IMR-90 (cell line): ENCODE measurements around the gene LONP2. TPM values are rescaled to one million over a fixed set of nuclear protein-coding genes. Genes with fewer than 3 reads are reported as not detected.

Experiments used
- ATAC-seq: fragments of 200-7000 bp; cut with Tn5 transposase; 2 replicates; pipeline ENCODE4 v1.9.1; 2020; ENCODE audit warnings: low read depth, mild to moderate bottlenecking, moderate library complexity
- BruUV-seq: library from RNA; stranded (reverse); fragments of 400-500 nt; replicated peaks from 2 replicates; lab custom pipeline; 2021; lab: Mats Ljungman, UMichigan
- CTCF ChIA-PET: fragments of 300-600 bp; formaldehyde crosslinking; extraction: SDS; loops from one replicate; lab custom pipeline; 2021; ENCODE audit warnings: antibody characterized with exemption; lab: Yijun Ruan, JAX
- POLR2A ChIA-PET: fragments of 300-600 bp; sonication (Branson Sonifier 250); formaldehyde crosslinking; loops from one replicate; lab custom pipeline; 2022; ENCODE audit warnings: antibody characterized with exemption; ENCODE audit not compliant: unreplicated experiment; lab: Charles Lee
- DNase-seq: peaks from one replicate; pipeline ENCODE4 v3.0.0; 2013
- H2AFZ ChIP-seq: replicated peaks from 2 replicates; pipeline ENCODE3; 2013; ENCODE audit warnings: low read length, mild to moderate bottlenecking; ENCODE audit not compliant: poor library complexity
- H2AK5ac ChIP-seq: 2 replicates; pipeline ENCODE4 v1.6.1; 2013; ENCODE audit warnings: low read depth, low read length, inconsistent platforms
- H2AK9ac ChIP-seq: replicated peaks from 2 replicates; pipeline ENCODE3; 2013; ENCODE audit warnings: mild to moderate bottlenecking, low read depth, low read length, moderate library complexity; ENCODE audit not compliant: poor library complexity
- H2BK120ac ChIP-seq: 2 replicates; pipeline ENCODE4 v1.6.1; 2013; ENCODE audit warnings: low read depth, low read length, inconsistent platforms
- H2BK15ac ChIP-seq: 3 replicates; pipeline ENCODE4 v1.6.1; 2013; ENCODE audit warnings: low read depth, low read length, inconsistent platforms
- H2BK20ac ChIP-seq: 2 replicates; pipeline ENCODE4 v1.6.1; 2013; ENCODE audit warnings: low read depth, mild to moderate bottlenecking, inconsistent platforms, low read length, moderate library complexity
- H2BK5ac ChIP-seq: 2 replicates; pipeline ENCODE4 v1.6.1; 2013; ENCODE audit warnings: mild to moderate bottlenecking, low read depth, low read length, inconsistent platforms; ENCODE audit not compliant: poor library complexity, severe bottlenecking
- H3K14ac ChIP-seq: replicated peaks from 2 replicates; pipeline ENCODE4 v1.6.1; 2013; ENCODE audit warnings: low read depth, low read length, inconsistent platforms
- H3K18ac ChIP-seq: 2 replicates; pipeline ENCODE4 v1.6.1; 2013; ENCODE audit warnings: low read depth, low read length, control low read depth
- H3K23ac ChIP-seq: 2 replicates; pipeline ENCODE4 v1.6.1; 2013; ENCODE audit warnings: low read depth, low read length, inconsistent platforms
- H3K27ac ChIP-seq: 2 replicates; pipeline ENCODE4 v1.5.1; 2013; ENCODE audit warnings: mild to moderate bottlenecking, control low read depth, low read length; ENCODE audit not compliant: insufficient read depth
- H3K27me3 ChIP-seq: 2 replicates; pipeline ENCODE4 v1.6.1; 2013; ENCODE audit warnings: low read length; ENCODE audit not compliant: control insufficient read depth, insufficient read depth
- H3K36me3 ChIP-seq: 2 replicates; pipeline ENCODE4 v1.6.1; 2013; ENCODE audit warnings: low read length, mixed read lengths; ENCODE audit not compliant: control insufficient read depth, insufficient read depth
- H3K4ac ChIP-seq: 2 replicates; pipeline ENCODE4 v1.6.1; 2013; ENCODE audit warnings: low read depth, low read length, inconsistent platforms
- H3K4me1 ChIP-seq: 2 replicates; pipeline ENCODE4 v1.6.1; 2013; ENCODE audit warnings: low read length, mixed read lengths; ENCODE audit not compliant: control insufficient read depth, insufficient read depth
- H3K4me2 ChIP-seq: 2 replicates; pipeline ENCODE4 v1.6.1; 2013; ENCODE audit warnings: low read depth, mild to moderate bottlenecking, control low read depth, low read length, moderate library complexity
- H3K4me3 ChIP-seq: 2 replicates; pipeline ENCODE4 v1.5.1; 2013; ENCODE audit warnings: low read depth, mild to moderate bottlenecking, control low read depth, low read length, moderate library complexity; ENCODE audit not compliant: insufficient read depth
- H3K56ac ChIP-seq: 2 replicates; pipeline ENCODE4 v1.6.1; 2013; ENCODE audit warnings: low read length, inconsistent platforms; ENCODE audit not compliant: insufficient read depth; ENCODE audit errors: extremely low read depth
- H3K79me1 ChIP-seq, 2 experiments: 2 replicates each; pipeline ENCODE4 v1.6.1; 2013; ENCODE audit warnings: low read length in 2 of 2, inconsistent platforms in 1 of 2, low read depth in 1 of 2
- H3K9ac ChIP-seq: 2 replicates; pipeline ENCODE4 v1.6.1; 2013; ENCODE audit warnings: low read depth, low read length, control low read depth
- H3K9me1 ChIP-seq: 2 replicates; pipeline ENCODE4 v1.6.1; 2013; ENCODE audit warnings: low read length, inconsistent platforms; ENCODE audit not compliant: insufficient read depth
- H3K9me3 ChIP-seq: 2 replicates; pipeline ENCODE4 v1.6.1; 2013; ENCODE audit warnings: low read length; ENCODE audit not compliant: control insufficient read depth, insufficient read depth
- H4K20me1 ChIP-seq: 2 replicates; pipeline ENCODE4 v1.6.1; 2013; ENCODE audit warnings: low read length, inconsistent platforms; ENCODE audit not compliant: insufficient read depth
- H4K5ac ChIP-seq: 2 replicates; pipeline ENCODE4 v1.6.1; 2013; ENCODE audit warnings: mild to moderate bottlenecking, low read depth, low read length, control low read depth
- H4K8ac ChIP-seq, 2 experiments: 2 replicates each; pipeline ENCODE4 v1.6.1; 2013; ENCODE audit warnings: low read depth in 2 of 2, low read length in 2 of 2, control low read depth in 1 of 2, inconsistent platforms in 1 of 2
- H4K91ac ChIP-seq: 2 replicates; pipeline ENCODE4 v1.6.1; 2013; ENCODE audit warnings: low read depth, low read length, inconsistent platforms; ENCODE audit not compliant: insufficient read depth
- CEBPB ChIP-seq: IDR thresholded peaks from 2 replicates; pipeline ENCODE4 v1.6.1; 2012; ENCODE audit warnings: low read depth, low read length, improper control_type of control experiment
- CHD1 ChIP-seq: IDR thresholded peaks from 2 replicates; pipeline ENCODE4 v1.6.1; 2012; ENCODE audit warnings: low read depth, low read length, improper control_type of control experiment
- CTCF ChIP-seq: conservative IDR thresholded peaks from 2 replicates; pipeline ENCODE4 v1.5.1; 2012; ENCODE audit warnings: mild to moderate bottlenecking, low read depth, low read length, improper control_type of control experiment
- ELK1 ChIP-seq: fragments of 150-350 bp; IDR thresholded peaks from 2 replicates; pipeline ENCODE4 v1.6.1; 2016; ENCODE audit warnings: low read depth, mild to moderate bottlenecking, low read length, moderate library complexity, borderline replicate concordance
- MAZ ChIP-seq: IDR thresholded peaks from 2 replicates; pipeline ENCODE4 v1.6.1; 2012; ENCODE audit warnings: low read depth, mild to moderate bottlenecking, low read length, improper control_type of control experiment, moderate library complexity, borderline replicate concordance
- MXI1 ChIP-seq: IDR thresholded peaks from 2 replicates; pipeline ENCODE4 v1.6.1; 2012; ENCODE audit warnings: low read depth, mild to moderate bottlenecking, low read length, moderate library complexity, borderline replicate concordance
- RAD21 ChIP-seq: IDR thresholded peaks from 2 replicates; pipeline ENCODE4 v1.6.1; 2012; ENCODE audit warnings: low read length, improper control_type of control experiment
- RCOR1 ChIP-seq: IDR thresholded peaks from 2 replicates; pipeline ENCODE4 v1.6.1; 2012; ENCODE audit warnings: mild to moderate bottlenecking, low read length, improper control_type of control experiment; ENCODE audit not compliant: insufficient replicate concordance
- SMC3 ChIP-seq: fragments of 150-350 bp; IDR thresholded peaks from 2 replicates; pipeline ENCODE4 v1.6.1; 2016; ENCODE audit warnings: low read depth, mild to moderate bottlenecking, antibody characterized with exemption, low read length, moderate library complexity
- whole genome bisulfite sequencing, 2 experiments: methylation state at CpG; one replicate each; pipeline versions ENCODE4 v1.1.5 to v1.1.7; 2013; ENCODE audit warnings: missing lambda C conversion rate in 2 of 2; ENCODE audit not compliant: insufficient read length in 1 of 2; ENCODE audit errors: extremely low coverage in 2 of 2; 5-methylcytosine and 5-hydroxymethylcytosine counted together
- dilution Hi-C: fragments of 300-500 bp; cut with HindIII; formaldehyde crosslinking; loops from one replicate; pipeline ENCODE4 v1.14.3; 2018; ENCODE audit warnings: low sequenced_read_pairs; ENCODE audit not compliant: unreplicated experiment
- in situ Hi-C: fragments of 300-500 bp; cut with MboI; formaldehyde crosslinking; loops from 3 replicates; pipeline ENCODE4 v1.14.3; 2019; ENCODE audit warnings: low sequenced_read_pairs, inconsistent platforms, mixed read lengths
- intact Hi-C: fragments of 100-400 bp; cut with micrococcal nuclease; formaldehyde crosslinking; loops from 2 replicates; pipeline ENCODE4 v1.10.0; 2022
- polyA plus RNA-seq, 3 experiments: library from polyadenylated mRNA; depleted of rRNA; stranded (reverse); fragments of >200 nt; gene quantifications; 2 replicates each; pipeline ENCODE4 v1.2.3, GENCODE V29; 2012; ENCODE audit warnings: low replicate concordance in 1 of 3
- total RNA-seq: library from RNA; depleted of rRNA; stranded (reverse); fragments of >200 nt; gene quantifications from 2 replicates; pipeline ENCODE4 v1.2.3, GENCODE V29; 2012

LONP2 gene
- total and polyA plus RNA-seq, 2 of the 4 experiments (the other 2 are of a cell fraction), result 31.5 to 90.9 TPM

DNA sequence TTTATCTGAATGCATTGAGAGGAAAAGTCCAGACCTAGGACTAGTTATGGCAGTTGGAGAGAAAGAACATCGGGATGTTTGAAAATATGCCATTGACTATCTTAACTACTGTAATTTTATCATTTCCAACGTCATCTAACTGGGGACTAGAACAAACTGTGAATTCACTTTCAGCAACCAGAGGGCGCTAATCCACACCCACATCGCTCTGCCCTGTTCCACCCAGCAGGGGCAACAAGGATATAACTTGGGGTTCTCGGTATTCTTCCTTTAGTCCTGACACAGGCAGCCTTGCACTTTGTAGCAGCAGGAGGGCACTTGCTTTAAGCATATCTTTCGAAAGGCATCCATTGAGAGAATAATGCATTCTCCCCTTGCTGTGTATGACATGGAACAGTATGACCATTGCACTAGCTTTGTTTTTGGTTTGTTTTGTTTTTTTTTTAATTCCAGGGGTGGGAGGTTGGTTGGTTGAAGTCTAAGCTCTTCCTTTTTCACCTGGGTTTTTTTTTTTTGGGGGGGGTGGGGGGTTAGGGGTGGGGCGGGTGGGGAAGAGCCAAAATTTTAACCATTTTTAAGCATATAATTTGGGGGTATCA, 109.6 kb downstream of the LONP2 start:
- Histone ChIP-seq H3K9ac (no peak overlapping the region), H3K4me1 (no peaks in the 10 kb centered on the region), H3K4me2 (no peak overlapping the region), H3K56ac (no peak overlapping the region), H2BK15ac (no peak overlapping the region), H3K79me1 (peaks cover 33 to 60% of the 10 kb centered on the region in 2 experiments), H3K9me3 (no peaks in the 10 kb centered on the region), H4K8ac (peak overlapping the region in 1 of 2 experiments; percentile 41; a peak in 1 of 4 replicates), H3K4me3 (no peak overlapping the region), H3K18ac (no peak overlapping the region), H3K4ac (no peak overlapping the region), H3K23ac (no peak overlapping the region), H4K20me1 (peaks cover 10% of the 10 kb centered on the region; the same call in 1 of the 2 replicates), H3K14ac (no peak overlapping the region), H3K36me3 (peaks cover 33% of the 10 kb centered on the region), H4K91ac (no peak overlapping the region), H2AK5ac (no peak overlapping the region), H2BK20ac (no peak overlapping the region), H2BK120ac (no peak overlapping the region), H3K9me1 (peaks cover 10% of the 10 kb centered on the region), H2BK5ac (no peak overlapping the region), H2AK9ac (no peak overlapping the region), H2AFZ (peak overlapping the region; percentile 6), H3K27ac (no peak overlapping the region), H4K5ac (no peak overlapping the region), H3K27me3 (no peaks in the 10 kb centered on the region)
- POLR2A ChIA-PET, result no interaction called here
- in situ Hi-C loops (loop anchor here (5.0 kb wide), 1 partner anchor 274 kb away; no protein-coding TSS in a partner anchor), dilution Hi-C loops (no loop called here), intact Hi-C loops (loop anchor here (1.0 kb wide), 2 partner anchors 189 to 270 kb away; no protein-coding TSS in a partner anchor)
- ATAC-seq (peak; percentile 84), DNase-seq (peak; percentile 75)
- BruUV-seq, result no TSS peak
- CTCF ChIA-PET, result interaction anchor here (1.1 to 3.8 kb wide), 3 partner anchors 17 to 270 kb away, joined by 3 to 28 read pairs (median 3); no protein-coding TSS in a partner anchor
- TF ChIP-seq RCOR1, result no peak
- 0 out of 2 replicates have a peak, but pooled peaks have one; percentile 13 for TF ChIP-seq MAZ
- no peak for TF ChIP-seq CEBPB
- no peak for TF ChIP-seq CHD1
- TF ChIP-seq SMC3, result peak; percentile 95
- peak; percentile 97 for TF ChIP-seq CTCF
- TF ChIP-seq ELK1, result no peak
- peak; percentile 87 for TF ChIP-seq RAD21
- no peak for TF ChIP-seq MXI1
- no CpG with 5 or more reads among the region's 7 CpGs for WGBS, 2 experiments
